Left colon (tissue), 2 donors: ENCODE results near the gene PAK1IP1. TPM values are rescaled to one million over a fixed set of nuclear protein-coding genes. Genes with fewer than 3 reads are reported as not detected.
"Not testable (repeated sequence)": the region's sequence is repeated elsewhere in the genome, so short reads cannot be mapped to it uniquely, and the experiment has no call there.

Source experiments
- ATAC-seq: fragments of 200-7000 bp; cut with Tn5 transposase; one replicate; pipeline ENCODE4 v1.9.1; 2020; ENCODE audit warnings: mild to moderate bottlenecking, moderate library complexity
- DNase-seq, 2 donors: peaks; one replicate each; pipeline ENCODE4 v3.0.0-alpha.2; 2020
- intact Hi-C, 2 donors: fragments of 100-400 bp; cut with DNase I in 1 of 2; cut with micrococcal nuclease in 1 of 2; formaldehyde crosslinking; loops; one replicate each; pipeline versions ENCODE4 v1.11.2 to v1.14.0; 2022; cut with DNase I, micrococcal nuclease
- long read RNA-seq: library from polyadenylated mRNA; unstranded; transcript quantifications from one replicate; pipeline ENCODE4 v2.0.0, GENCODE V29; 2021
- total RNA-seq, 2 donors: library from RNA; stranded (reverse); fragmentation: NEBNext Ultra II Directional; extraction: Animal tissue kit (Norgen Biotek cat#: 25700); gene quantifications; one replicate each; pipeline ENCODE4 v1.2.1, GENCODE V29; 2021
- donor health status: DM: no; HTN: no; CAD: no.
- donor health status: DM: yes; HTN: yes; CAD: no.

PAK1IP1 gene
- 1 to 10 TPM; 7.5 to 9.4 TPM for total RNA-seq
- long read RNA-seq, transcript PAK1IP1-201 (10 exons, 1,800 nt): major isoform, 9 of 13 reads
- long read RNA-seq, partial matches to known transcripts: 1 of 13 reads
- long read RNA-seq, other reads (novel, unspliced or antisense): 3 of 13 reads

DNA sequence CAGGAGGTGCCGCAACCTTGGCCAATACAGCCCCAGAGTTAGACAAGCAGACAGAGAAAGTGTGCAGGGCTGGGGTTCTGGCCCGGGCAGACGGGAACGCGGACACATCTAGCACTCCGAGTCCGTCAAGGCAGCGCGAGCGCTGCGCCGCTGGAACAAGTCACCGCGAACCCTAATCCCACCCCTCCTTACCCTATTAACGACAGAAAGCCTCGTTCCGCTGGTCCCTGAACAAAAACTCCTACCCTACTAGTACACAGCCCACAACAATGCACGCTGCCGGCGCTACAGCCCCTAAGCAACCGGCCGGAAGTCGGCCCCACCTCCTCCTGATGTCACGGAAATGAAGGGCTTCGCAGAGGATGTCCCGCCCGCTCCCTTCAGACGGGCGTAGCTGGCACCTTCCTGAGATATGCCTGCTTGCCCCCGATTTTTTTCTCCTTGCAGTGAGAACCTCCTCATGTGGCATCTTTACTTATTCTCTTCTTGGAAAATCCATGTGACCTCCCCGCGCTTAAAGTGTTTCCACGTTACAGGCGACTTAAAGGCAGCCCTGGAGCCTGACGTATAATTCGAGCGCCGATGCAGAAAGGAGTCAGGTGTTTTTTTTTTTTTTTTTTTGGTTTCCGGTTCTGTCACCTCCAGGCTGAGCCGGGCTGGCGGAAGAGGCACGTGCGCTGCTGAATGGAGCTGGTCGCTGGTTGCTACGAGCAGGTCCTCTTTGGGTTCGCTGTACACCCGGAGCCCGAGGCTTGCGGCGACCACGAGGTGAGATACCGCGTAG, at the start of gene PAK1IP1, which contains the start of gene C6orf52:
Gene PAK1IP1, plus strand, starts transcription at position 671 of the 784 bp plus-strand sequence. Its CDS starts 14 bp downstream, at position 685.
Gene C6orf52, minus strand, starts transcription at position 315 of the 784 bp plus-strand sequence. CDS start 7,066 bp downstream, outside the sequence.
- ATAC-seq (peak; percentile 98), DNase-seq (peak; percentile 95)
- intact Hi-C loops: no loop called here

GRCh38 chr6:10655508-10656055, 39.2 kb upstream of the PAK1IP1 start:
- no peak for ATAC-seq
- intact Hi-C loops: no loop called here

DNA sequence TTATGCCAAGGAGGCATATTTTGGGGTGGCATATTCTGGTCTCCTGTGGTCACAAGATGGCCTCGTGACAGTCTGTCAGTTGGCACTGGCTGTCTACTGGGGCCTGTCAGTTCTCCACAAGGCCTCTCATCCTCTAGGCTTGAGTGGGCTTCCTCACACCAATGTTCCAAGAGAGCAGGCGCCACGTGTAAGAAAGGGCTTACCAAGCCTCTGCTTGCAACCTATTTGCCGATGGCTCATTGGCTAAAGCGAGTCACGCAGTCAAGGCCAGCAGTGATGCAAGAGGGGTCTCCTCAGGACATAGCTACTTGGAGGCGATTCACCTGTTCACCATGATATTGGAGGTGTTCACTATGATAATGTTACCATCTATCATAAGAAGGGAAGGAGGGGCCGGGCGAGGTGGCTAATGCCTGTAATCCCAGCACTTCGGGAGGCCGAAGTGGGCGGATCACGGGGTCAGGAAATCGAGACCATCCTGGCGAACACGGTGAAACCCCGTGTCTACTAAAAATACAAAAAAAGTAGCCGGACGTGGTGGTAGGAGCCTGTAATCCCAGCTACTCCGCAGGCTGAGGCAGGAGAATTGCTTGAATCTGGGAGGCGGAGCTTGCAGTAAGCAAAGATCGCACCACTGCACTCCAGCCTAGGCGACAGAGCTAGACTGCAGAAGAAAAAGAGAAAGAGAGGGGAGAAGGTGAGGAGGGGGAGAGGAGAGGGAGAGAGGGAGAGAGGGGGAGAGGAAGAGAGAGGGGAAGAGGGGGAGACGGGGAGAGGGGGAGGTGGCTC, 35.7 kb upstream of the PAK1IP1 start:
- no peak for DNase-seq
- no peak for ATAC-seq
- intact Hi-C loops: no loop called here

More at GRCh38 chr6:10655508-10656055, 39.2 kb upstream of the PAK1IP1 start:
- no peak for DNase-seq

- intact Hi-C loops: no loop called here
- no peak for ATAC-seq
- DNase-seq: peak in 1 of 2 donors; percentile 9
Observed at GRCh38 chr6:10659699-10660348, 34.9 kb upstream of the PAK1IP1 start.

- intact Hi-C loops, DNase-seq, ATAC-seq: not testable (repeated sequence)
Observed at GRCh38 chr6:10660431-10661191, 34.2 kb upstream of the PAK1IP1 start.

DNA sequence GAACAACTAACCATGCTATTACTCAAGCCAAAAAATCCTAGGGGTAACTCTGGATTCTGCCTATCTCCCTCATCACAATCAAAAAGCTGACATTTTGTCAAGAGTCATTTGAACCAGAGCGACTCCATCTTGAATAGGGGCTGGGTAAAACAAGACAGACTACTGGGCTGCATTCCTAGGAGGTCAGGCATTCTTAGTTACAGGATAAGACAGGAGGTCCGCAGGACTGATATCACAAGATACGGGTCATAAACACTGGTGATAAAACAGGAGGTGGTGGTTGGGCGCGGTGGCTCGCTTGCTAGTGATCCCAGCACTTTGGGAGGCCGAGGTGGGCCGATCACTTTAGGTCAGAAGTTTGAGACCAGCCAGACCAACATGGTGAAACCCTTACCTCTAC, 32.6 kb upstream of the PAK1IP1 start:
- no peak for DNase-seq
- no peak for ATAC-seq
- intact Hi-C loops: no loop called here

GRCh38 chr6:10662742-10663141, 32.0 kb upstream of the PAK1IP1 start:
- intact Hi-C loops: no loop called here
- DNase-seq: no peak
- ATAC-seq: no peak

GRCh38 chr6:10665595-10665994, 29.2 kb upstream of the PAK1IP1 start:
- ATAC-seq, DNase-seq, intact Hi-C loops: not testable (repeated sequence)

DNA sequence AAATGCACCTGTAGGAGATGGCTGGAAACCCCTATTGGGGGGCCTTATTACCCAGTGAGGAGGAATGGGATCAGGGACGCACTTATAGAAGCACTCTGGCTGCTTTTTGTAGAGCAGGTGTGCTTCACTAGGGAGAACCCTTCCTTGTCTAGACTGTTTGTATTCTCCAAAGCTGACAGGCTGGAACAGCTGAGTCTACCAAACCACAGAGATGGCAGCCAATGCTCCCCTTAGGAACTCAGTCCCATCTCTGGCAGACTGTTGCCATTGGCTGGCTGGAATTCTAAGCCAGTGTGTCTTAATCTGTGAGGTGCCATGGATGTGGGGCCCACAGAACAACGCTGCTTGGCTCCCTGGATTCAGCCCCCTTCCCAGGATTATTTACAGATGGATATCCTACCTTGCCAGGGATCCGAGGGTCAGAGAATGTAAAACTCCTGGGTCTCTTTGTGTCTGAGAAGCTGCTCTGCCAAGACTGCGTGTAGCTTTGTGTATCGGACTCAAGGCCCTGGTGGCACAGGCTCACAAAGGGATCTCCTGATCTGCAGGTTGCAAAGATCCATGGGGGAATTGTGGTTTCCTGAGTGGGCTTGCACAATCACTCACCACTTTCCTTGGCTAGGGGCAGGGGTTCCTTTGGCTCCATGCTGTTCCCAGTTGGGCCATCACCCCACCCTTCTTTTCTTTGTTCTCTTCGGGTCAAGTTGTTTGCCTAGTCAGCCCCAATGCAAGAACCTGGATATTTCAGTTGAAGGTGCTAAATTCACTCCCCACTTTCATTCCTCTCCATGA, 26.4 kb upstream of the PAK1IP1 start:
- ATAC-seq (no peak), DNase-seq (no peak)
- intact Hi-C loops: no loop called here

- no peak for DNase-seq
- intact Hi-C loops: no loop called here
- no peak for ATAC-seq
Observed at GRCh38 chr6:10676403-10676802, 18.4 kb upstream of the PAK1IP1 start.

DNA sequence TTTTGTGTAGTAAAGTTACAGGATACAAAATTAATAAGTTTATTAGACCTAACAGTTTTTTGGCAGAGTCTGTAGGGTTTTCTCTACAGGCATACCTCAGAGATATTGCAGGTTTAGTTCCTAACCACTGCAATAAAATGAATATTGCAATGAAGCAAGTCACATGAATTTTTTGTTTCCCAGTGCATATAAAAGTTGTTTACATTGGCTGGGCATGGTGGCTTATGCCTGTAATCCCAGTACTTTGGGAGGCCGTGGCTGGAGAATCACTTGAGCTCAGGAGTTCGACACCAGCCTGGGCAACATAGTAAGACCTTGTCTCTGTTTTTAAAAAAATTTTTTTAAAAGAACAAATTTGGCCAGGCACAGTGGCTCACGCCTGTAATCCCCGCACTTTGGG, 16.3 kb upstream of the PAK1IP1 start:
- DNase-seq (no peak), ATAC-seq (peak; percentile 65)
- intact Hi-C loops: no loop called here

DNA sequence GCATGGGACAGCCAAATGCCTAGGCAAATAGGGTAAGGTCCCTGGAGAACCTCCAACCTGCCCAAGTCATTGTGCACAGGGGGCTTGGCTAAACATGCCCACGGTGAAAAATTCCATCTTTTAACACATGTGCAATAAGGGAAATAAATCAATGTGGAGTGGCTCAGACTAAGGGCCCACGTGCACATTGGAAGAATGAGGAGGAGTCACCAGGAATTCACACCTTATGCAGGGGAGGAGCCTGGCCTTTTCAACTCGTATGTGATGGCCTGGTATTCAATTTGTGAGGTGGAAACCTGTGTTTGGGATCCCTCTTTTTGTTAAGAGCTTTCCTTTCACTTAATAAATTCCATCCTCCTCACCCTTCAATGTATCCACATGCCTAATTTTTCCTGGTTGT, 13.0 kb upstream of the PAK1IP1 start:
- DNase-seq (no peak), ATAC-seq (no peak)
- intact Hi-C loops: loop anchor here in 1 of 2 donors (10.0 kb wide), 1 partner anchor 177 kb away; no protein-coding TSS in a partner anchor

- DNase-seq (no peak), ATAC-seq (no peak)
- intact Hi-C loops: loop anchor here in 1 of 2 donors (10.0 kb wide), 1 partner anchor 178 kb away; no protein-coding TSS in a partner anchor
Observed at GRCh38 chr6:10682355-10682988, 12.3 kb upstream of the PAK1IP1 start.

DNA sequence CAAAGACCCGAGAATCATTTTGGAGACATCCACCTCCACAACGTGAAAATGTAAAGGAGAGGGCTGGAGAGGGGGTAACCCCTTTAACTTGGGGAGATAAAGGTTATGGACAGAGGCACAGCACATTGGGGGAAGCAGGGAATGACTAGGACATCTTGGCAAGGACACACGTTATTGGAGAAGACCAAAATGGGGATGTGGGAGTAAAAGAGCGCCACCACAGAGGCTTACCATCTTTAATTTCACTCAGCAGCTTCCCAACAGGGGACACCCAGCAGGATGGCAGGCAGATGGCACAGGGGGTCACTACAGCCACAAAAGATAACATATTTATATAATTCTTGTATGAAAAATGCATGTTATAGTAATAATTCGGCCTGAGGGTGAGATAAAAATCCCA, 10.2 kb upstream of the PAK1IP1 start:
- intact Hi-C loops: loop anchor here in 1 of 2 donors (10.0 kb wide), 1 partner anchor 180 kb away; no protein-coding TSS in a partner anchor
- no peak for ATAC-seq
- DNase-seq: no peak

DNA sequence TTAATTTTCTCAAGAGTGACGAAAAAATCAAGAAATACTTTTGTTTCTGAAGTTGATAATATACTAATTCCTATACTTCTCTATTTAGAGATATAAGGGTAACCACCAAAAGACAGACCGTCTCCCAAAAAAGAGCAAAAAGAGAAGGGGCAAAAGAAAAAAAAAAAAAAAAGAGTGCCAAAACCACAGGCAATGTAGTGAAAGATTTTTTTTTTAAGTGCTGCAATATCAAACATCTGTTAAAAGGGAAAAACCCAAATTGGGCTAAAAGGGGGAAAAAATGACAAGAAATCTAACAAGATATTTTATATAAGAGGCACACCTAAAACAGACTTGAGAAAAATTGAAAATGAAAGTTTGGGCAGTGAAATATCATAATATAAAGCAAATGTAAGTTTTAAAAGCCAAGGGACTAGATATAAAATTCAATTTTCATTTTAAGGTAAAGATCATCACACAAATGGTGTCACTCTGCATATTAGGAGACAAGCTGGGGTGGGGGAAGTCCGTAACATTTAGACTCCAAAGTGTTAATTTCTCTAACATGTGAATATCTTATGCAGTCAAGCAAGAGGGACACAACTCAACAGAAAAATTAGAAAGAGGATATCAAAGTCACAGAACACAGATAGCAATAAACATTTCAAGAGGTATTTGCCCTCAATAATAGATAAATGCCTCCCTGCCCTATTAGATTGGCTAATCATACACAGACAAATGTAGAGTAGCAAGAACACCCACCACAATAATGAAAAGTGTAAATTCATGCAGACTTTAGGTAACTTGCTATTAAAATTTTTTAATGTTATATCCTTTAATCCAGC, 9.5 kb upstream of the PAK1IP1 start:
- DNase-seq (no peak), ATAC-seq (no peak)
- intact Hi-C loops: loop anchor here in 1 of 2 donors (10.0 kb wide), 1 partner anchor 181 kb away; no protein-coding TSS in a partner anchor

GRCh38 chr6:10686901-10687300, 7.9 kb upstream of the PAK1IP1 start:
- no peak for DNase-seq
- no peak for ATAC-seq
- intact Hi-C loops: loop anchor here in 1 of 2 donors (10.0 kb wide), 1 partner anchor 182 kb away; no protein-coding TSS in a partner anchor
